ENCODE measurements around the gene TRIM29. TPM values are rescaled to one million over a fixed set of nuclear protein-coding genes. Genes with fewer than 3 reads are reported as not detected.

TRIM29 gene
- total and polyA plus RNA-seq, 12 donors, result 0.24 to 4.3 (median 1.1) TPM; not detected in 3

GRCh38 chr11:120125024-120125423 is 12.9 kb downstream of the TRIM29 start:
- intact Hi-C loops (cut with DNase I), result no loop called here
- DNase-seq, result peak; percentile 87 to 95 (median 94)
- no peak overlapping the region for H3K4me3 ChIP-seq
- H3K4me1 ChIP-seq (replicated peaks in 1 of 2), result no peaks in the 10 kb centered on the region
- no peaks in the 10 kb centered on the region for H3K9me3 ChIP-seq (replicated peaks in 1 of 3)
- no peak for TF ChIP-seq POLR2A (IDR thresholded peaks at IDR 0.05)
- TF ChIP-seq, protein P1, sequence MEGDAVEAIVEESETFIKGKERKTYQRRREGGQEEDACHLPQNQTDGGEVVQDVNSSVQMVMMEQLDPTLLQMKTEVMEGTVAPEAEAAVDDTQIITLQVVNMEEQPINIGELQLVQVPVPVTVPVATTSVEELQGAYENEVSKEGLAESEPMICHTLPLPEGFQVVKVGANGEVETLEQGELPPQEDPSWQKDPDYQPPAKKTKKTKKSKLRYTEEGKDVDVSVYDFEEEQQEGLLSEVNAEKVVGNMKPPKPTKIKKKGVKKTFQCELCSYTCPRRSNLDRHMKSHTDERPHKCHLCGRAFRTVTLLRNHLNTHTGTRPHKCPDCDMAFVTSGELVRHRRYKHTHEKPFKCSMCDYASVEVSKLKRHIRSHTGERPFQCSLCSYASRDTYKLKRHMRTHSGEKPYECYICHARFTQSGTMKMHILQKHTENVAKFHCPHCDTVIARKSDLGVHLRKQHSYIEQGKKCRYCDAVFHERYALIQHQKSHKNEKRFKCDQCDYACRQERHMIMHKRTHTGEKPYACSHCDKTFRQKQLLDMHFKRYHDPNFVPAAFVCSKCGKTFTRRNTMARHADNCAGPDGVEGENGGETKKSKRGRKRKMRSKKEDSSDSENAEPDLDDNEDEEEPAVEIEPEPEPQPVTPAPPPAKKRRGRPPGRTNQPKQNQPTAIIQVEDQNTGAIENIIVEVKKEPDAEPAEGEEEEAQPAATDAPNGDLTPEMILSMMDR (IDR thresholded peaks at IDR 0.05), result no peak
- H3K36me3 ChIP-seq (replicated peaks in 1 of 2), result no peaks in the 10 kb centered on the region
- peak overlapping the region in 3 of 5 donors; percentile 46 to 83 (median 67) for H3K27ac ChIP-seq
- no peaks in the 10 kb centered on the region for H3K27me3 ChIP-seq
- WGBS, 4 donors, result 25 to 57% (median 38%) methylated on average over 2 to 5 of the region's 5 CpGs

- no peaks in the 10 kb centered on the region for H3K4me1 ChIP-seq (replicated peaks in 1 of 2)
- DNase-seq, result no peak
- peak overlapping the region in 3 of 5 donors; percentile 46 to 83 (median 67) for H3K27ac ChIP-seq
- H3K27me3 ChIP-seq, result no peaks in the 10 kb centered on the region
- H3K36me3 ChIP-seq (replicated peaks in 1 of 2), result no peaks in the 10 kb centered on the region
- intact Hi-C loops (cut with DNase I), result no loop called here
- 80 to 93% (median 91%) methylated on average over 10 to 14 of the region's 14 CpGs for WGBS, 4 donors
- no peak for TF ChIP-seq POLR2A (IDR thresholded peaks at IDR 0.05)
- TF ChIP-seq, protein P1 (IDR thresholded peaks at IDR 0.05), result no peak
- H3K4me3 ChIP-seq, result no peak overlapping the region
- no peaks in the 10 kb centered on the region for H3K9me3 ChIP-seq (replicated peaks in 1 of 3)
Observed at GRCh38 chr11:120124355-120124754, 13.6 kb downstream of the TRIM29 start.

- Histone ChIP-seq H3K27me3 (no peaks in the 10 kb centered on the region), H3K27ac (no peak overlapping the region), H3K9me3 (replicated peaks in 1 of 3) (no peaks in the 10 kb centered on the region), H3K4me3 (no peak overlapping the region), H3K36me3 (replicated peaks in 1 of 2) (no peaks in the 10 kb centered on the region), H3K4me1 (replicated peaks in 1 of 2) (no peaks in the 10 kb centered on the region)
- intact Hi-C loops (cut with DNase I), result no loop called here
- DNase-seq, result no peak
- no peak for TF ChIP-seq POLR2A (IDR thresholded peaks at IDR 0.05)
- TF ChIP-seq, protein P1 (IDR thresholded peaks at IDR 0.05), result no peak
- 88 to 97% (median 89%) methylated on average over 8 to 13 of the region's 13 CpGs for WGBS, 4 donors
Observed at GRCh38 chr11:120123946-120124345, 14.0 kb downstream of the TRIM29 start.

GRCh38 chr11:120122924-120123683 is 14.8 kb downstream of the TRIM29 start:
- no peak overlapping the region for H3K27ac ChIP-seq
- H3K27me3 ChIP-seq, result no peaks in the 10 kb centered on the region
- TF ChIP-seq, protein P1 (IDR thresholded peaks at IDR 0.05), result no peak
- no peak for TF ChIP-seq POLR2A (IDR thresholded peaks at IDR 0.05)
- no peak overlapping the region for H3K4me3 ChIP-seq
- intact Hi-C loops (cut with DNase I), result no loop called here
- no peak for DNase-seq
- WGBS, 4 donors, result 77 to 90% (median 86%) methylated on average over 7 to 12 of the region's 12 CpGs
- H3K4me1 ChIP-seq (replicated peaks in 1 of 2), result no peaks in the 10 kb centered on the region
- no peaks in the 10 kb centered on the region for H3K9me3 ChIP-seq (replicated peaks in 1 of 3)
- no peaks in the 10 kb centered on the region for H3K36me3 ChIP-seq (replicated peaks in 1 of 2)
